Fibroblast of the aortic adventitia (primary cell): ENCODE measurements around the gene FETUB. TPM values are rescaled to one million over a fixed set of nuclear protein-coding genes. Genes with fewer than 3 reads are reported as not detected.
"Not testable (repeated sequence)": the region's sequence is repeated elsewhere in the genome, so short reads cannot be mapped to it uniquely, and the experiment has no call there.

Source experiments
- DNase-seq: peaks from one replicate; pipeline ENCODE4 v3.0.0-alpha.2; 2010; ENCODE audit warnings: low read depth
- H3K4me3 ChIP-seq: 2 replicates; pipeline ENCODE4 v1.5.1; 2011; ENCODE audit warnings: low read depth, mild to moderate bottlenecking, control low read depth, low read length, moderate library complexity
- CTCF ChIP-seq: IDR thresholded peaks from 2 replicates; pipeline ENCODE4 v1.5.1; 2011; ENCODE audit warnings: mild to moderate bottlenecking, low read length, control low read depth, inconsistent platforms; ENCODE audit not compliant: insufficient read depth
- total RNA-seq: library from RNA; depleted of rRNA; stranded (reverse); fragments of >200 nt; gene quantifications from 2 replicates; pipeline ENCODE4 v1.2.3, GENCODE V29; 2012; ENCODE audit warnings: low replicate concordance

FETUB gene
- total RNA-seq, 1 donor: not detected

- TF ChIP-seq CTCF: no peak
- no peak for DNase-seq
- H3K4me3 ChIP-seq: no peak overlapping the region
These were observed 13.8 kb upstream of the FETUB start for GRCh38 chr3:186626254-186626847.

- TF ChIP-seq CTCF: no peak
- H3K4me3 ChIP-seq: no peak overlapping the region
- no peak for DNase-seq
These were observed 12.3 kb upstream of the FETUB start for GRCh38 chr3:186627852-186628414.

- no peak overlapping the region for H3K4me3 ChIP-seq
- no peak for TF ChIP-seq CTCF
- no peak for DNase-seq
These were observed 11.4 kb upstream of the FETUB start for GRCh38 chr3:186628756-186629155.

- H3K4me3 ChIP-seq: no peak overlapping the region
- no peak for DNase-seq
- TF ChIP-seq CTCF: no peak
These were observed 9.1 kb upstream of the FETUB start for GRCh38 chr3:186630950-186631641.

- no peak overlapping the region for H3K4me3 ChIP-seq
- TF ChIP-seq CTCF: no peak
- DNase-seq: no peak
These were observed 6.7 kb upstream of the FETUB start for GRCh38 chr3:186633481-186633880.

- H3K4me3 ChIP-seq, DNase-seq: not testable (repeated sequence)
These were observed 6.0 kb upstream of the FETUB start for GRCh38 chr3:186634207-186634606.

- TF ChIP-seq CTCF: no peak
- no peak overlapping the region for H3K4me3 ChIP-seq
- DNase-seq: no peak
These were observed 4.7 kb upstream of the FETUB start for GRCh38 chr3:186635532-186635931.
